Prostate gland (tissue), 2 donors: ENCODE results near the gene ILDR1.

Experiments
- CTCF ChIP-seq, 4 experiments: fragments of 200-600 bp in 2 of 4; fragments of 450-650 bp in 2 of 4; sonication (generic) in 2 of 4; IDR thresholded peaks; 1 replicate in 3 of 4; 2 replicates in 1 of 4; pipeline ENCODE4 v1.5.1; 2016 to 2019; ENCODE audit warnings: antibody characterized with exemption in 4 of 4, mild to moderate bottlenecking in 2 of 4, moderate library complexity in 2 of 4
- POLR2A ChIP-seq: fragments of 450-650 bp; IDR thresholded peaks from one replicate; pipeline ENCODE4 v1.6.1; 2016; ENCODE audit warnings: antibody characterized with exemption, mild to moderate bottlenecking

- no peak for TF ChIP-seq POLR2A
- TF ChIP-seq CTCF (IDR thresholded peaks at IDR 0.05), result no peak
These were observed 19.4 kb downstream of the ILDR1 start for GRCh38 chr3:122002611-122003010.
